B cell (primary cell): ENCODE data around the gene PEPD.

Experiments
- CTCF ChIP-seq: fragments of 200-600 bp; IDR thresholded peaks from one replicate; pipeline ENCODE4 v1.8.0; 2022; ENCODE audit warnings: antibody characterized with exemption, mild to moderate bottlenecking
- EZH2 ChIP-seq: IDR thresholded peaks from 2 replicates; pipeline ENCODE4 v1.6.1; 2012; ENCODE audit warnings: borderline replicate concordance, low read depth, mild to moderate bottlenecking, moderate library complexity, low read length; ENCODE audit not compliant: insufficient read depth, poor library complexity, severe bottlenecking

- TF ChIP-seq CTCF (no peak), EZH2 (no peak)
Measured at GRCh38 chr19:33523167-33523566, 1.6 kb upstream of the PEPD start.
